Glutamatergic neuron (in vitro differentiated cells): ENCODE results near the gene MAN1A1. TPM values are rescaled to one million over a fixed set of nuclear protein-coding genes. Genes with fewer than 3 reads are reported as not detected.
A peak's percentile ranks its signal among the peaks of the same experiment; 100 is the strongest.

Experiments used
- DNase-seq: peaks from one replicate; pipeline ENCODE4 v3.0.0; 2022
- H3K27ac Mint-ChIP-seq: one replicate; pipeline ENCODE4 v1.8.0; 2020; ENCODE audit warnings: mild to moderate bottlenecking, mixed read lengths, inconsistent platforms; ENCODE audit not compliant: unreplicated experiment
- H3K27me3 Mint-ChIP-seq: one replicate; pipeline ENCODE4 v1.8.0; 2020; ENCODE audit warnings: mild to moderate bottlenecking, moderate library complexity, mixed read lengths, inconsistent platforms; ENCODE audit not compliant: unreplicated experiment
- H3K36me3 Mint-ChIP-seq: one replicate; pipeline ENCODE4 v1.8.0; 2020; ENCODE audit warnings: mild to moderate bottlenecking, mixed read lengths, inconsistent platforms; ENCODE audit not compliant: unreplicated experiment
- H3K4me1 Mint-ChIP-seq: one replicate; pipeline ENCODE4 v1.8.0; 2020; ENCODE audit warnings: mild to moderate bottlenecking, low read depth, mixed read lengths, inconsistent platforms; ENCODE audit not compliant: unreplicated experiment
- H3K4me3 Mint-ChIP-seq: one replicate; pipeline ENCODE4 v1.8.0; 2020; ENCODE audit warnings: mild to moderate bottlenecking, mixed read lengths, inconsistent platforms; ENCODE audit not compliant: unreplicated experiment
- H3K9me3 Mint-ChIP-seq: one replicate; pipeline ENCODE4 v1.8.0; 2020; ENCODE audit warnings: mild to moderate bottlenecking, moderate library complexity, mixed read lengths, inconsistent platforms; ENCODE audit not compliant: unreplicated experiment
- total RNA-seq: library from RNA; stranded (reverse); fragmentation: NEBNext Ultra II Directional; extraction: Animal tissue kit (Norgen Biotek cat#: 25700); gene quantifications from one replicate; pipeline ENCODE4 v1.2.1, GENCODE V29; 2021; ENCODE audit not compliant: unreplicated experiment
- TF ChIP-seq, protein P1 (sequence below): fragments of 200-600 bp; sonication (generic); IDR thresholded peaks from one replicate; pipeline ENCODE4 v1.5.0; 2021; ENCODE audit not compliant: partially characterized antibody, unreplicated experiment

Gene MAN1A1
- total RNA-seq, 1 donor from 2014 or later, result 10.5 TPM

DNA sequence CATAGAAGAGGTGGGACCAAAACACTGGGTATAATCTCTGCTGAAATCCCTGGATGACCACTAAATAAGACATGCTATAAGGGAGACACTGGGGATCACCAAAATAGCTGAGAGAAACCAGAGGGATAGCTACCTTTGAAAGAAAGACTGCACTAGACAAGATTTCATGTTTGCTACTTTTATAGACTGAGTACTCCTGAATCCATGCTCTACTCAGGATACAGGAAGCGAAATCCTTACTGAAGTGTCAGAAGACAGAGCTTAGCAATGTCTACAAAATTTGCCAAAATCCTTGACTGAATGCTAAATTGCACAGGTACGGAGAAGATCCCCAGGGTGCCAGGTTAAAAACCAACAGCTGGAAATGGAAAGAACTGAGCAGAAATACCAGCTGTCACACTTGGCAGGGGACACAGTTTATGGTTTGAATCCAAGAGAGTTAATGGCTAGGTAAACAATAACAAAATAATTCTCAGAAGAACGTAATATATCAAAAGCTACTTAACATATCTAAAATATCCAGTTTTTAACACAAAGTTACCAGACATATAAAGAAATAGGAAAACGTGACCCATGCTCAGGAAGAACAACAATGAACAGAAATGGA is 125.4 kb downstream of the MAN1A1 start:
- H3K27me3 Mint-ChIP-seq, result no peaks in the 10 kb centered on the region
- H3K4me1 Mint-ChIP-seq, result peaks cover 13% of the 10 kb centered on the region
- H3K27ac Mint-ChIP-seq, result peak overlapping the region; percentile 33
- TF ChIP-seq, protein P1, sequence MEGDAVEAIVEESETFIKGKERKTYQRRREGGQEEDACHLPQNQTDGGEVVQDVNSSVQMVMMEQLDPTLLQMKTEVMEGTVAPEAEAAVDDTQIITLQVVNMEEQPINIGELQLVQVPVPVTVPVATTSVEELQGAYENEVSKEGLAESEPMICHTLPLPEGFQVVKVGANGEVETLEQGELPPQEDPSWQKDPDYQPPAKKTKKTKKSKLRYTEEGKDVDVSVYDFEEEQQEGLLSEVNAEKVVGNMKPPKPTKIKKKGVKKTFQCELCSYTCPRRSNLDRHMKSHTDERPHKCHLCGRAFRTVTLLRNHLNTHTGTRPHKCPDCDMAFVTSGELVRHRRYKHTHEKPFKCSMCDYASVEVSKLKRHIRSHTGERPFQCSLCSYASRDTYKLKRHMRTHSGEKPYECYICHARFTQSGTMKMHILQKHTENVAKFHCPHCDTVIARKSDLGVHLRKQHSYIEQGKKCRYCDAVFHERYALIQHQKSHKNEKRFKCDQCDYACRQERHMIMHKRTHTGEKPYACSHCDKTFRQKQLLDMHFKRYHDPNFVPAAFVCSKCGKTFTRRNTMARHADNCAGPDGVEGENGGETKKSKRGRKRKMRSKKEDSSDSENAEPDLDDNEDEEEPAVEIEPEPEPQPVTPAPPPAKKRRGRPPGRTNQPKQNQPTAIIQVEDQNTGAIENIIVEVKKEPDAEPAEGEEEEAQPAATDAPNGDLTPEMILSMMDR, result no peak
- H3K4me3 Mint-ChIP-seq, result no peak overlapping the region
- no peaks in the 10 kb centered on the region for H3K9me3 Mint-ChIP-seq
- no peak for DNase-seq
- no peaks in the 10 kb centered on the region for H3K36me3 Mint-ChIP-seq

DNA sequence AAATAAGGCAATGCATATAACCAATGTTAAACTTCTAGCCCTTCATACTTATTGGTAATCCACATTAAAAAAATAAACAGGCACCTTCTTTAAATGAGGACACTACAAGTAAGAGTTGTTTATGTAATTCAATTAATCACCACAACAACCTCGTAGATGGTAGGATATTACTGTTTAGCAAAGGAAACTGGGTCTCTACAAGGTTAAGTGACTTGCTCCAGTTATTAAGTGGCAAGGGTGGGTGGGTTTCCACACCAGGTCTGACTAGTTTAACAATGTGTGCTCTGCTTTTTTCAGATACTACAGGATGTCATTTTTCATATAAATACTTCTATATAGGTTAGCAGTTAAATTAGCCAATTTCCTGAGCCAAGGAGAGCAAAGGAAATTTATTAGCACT is 129.1 kb downstream of the MAN1A1 start:
- Mint-ChIP-seq H3K4me1 (peaks cover 5% of the 10 kb centered on the region), H3K9me3 (no peaks in the 10 kb centered on the region), H3K27ac (no peak overlapping the region), H3K27me3 (no peaks in the 10 kb centered on the region), H3K36me3 (no peaks in the 10 kb centered on the region), H3K4me3 (no peak overlapping the region)
- TF ChIP-seq, protein P1, result no peak
- DNase-seq, result no peak

GRCh38 chr6:119218548-119218947 is 131.0 kb downstream of the MAN1A1 start:
- TF ChIP-seq, protein P1, result no peak
- Mint-ChIP-seq H3K9me3 (peaks cover 1% of the 10 kb centered on the region), H3K4me1 (no peaks in the 10 kb centered on the region), H3K27ac (no peak overlapping the region), H3K36me3 (no peaks in the 10 kb centered on the region), H3K27me3 (no peaks in the 10 kb centered on the region), H3K4me3 (no peak overlapping the region)
- no peak for DNase-seq

DNA sequence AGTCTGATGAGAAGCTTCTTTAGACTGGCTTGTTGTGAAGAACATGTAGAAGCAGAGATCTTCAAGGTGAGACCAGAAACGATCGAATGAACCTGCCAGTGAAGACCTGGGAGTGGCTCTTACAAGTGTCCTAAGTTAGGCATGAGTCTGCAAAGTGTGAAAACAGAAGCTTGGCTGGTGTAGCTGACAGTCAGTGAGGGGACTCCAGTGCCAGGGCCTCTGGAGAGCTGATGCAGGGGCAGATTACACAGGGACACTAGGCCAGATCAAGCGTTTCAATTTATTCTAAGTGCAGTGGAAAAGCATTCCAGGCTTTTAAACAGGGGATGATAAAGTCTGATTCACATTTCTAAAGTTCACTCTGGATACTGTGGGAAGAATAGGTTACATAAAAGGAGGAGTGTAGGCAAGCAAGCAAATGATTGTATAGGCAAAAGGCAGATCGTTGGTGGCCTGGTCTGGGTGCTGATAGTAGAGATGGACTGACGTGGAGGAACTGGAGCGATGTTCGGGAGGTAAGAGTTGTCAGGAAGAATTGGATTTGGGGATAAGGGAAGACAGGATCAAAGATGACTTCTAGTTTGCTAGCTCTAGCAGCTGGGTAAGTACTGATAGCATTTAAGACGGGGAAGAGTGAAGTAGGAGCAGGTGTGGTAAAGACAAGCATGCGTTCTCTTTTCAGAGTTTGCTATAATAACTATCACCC is 133.5 kb downstream of the MAN1A1 start:
- TF ChIP-seq, protein P1, result no peak
- Mint-ChIP-seq H3K4me1 (no peaks in the 10 kb centered on the region), H3K4me3 (no peak overlapping the region), H3K36me3 (no peaks in the 10 kb centered on the region), H3K27ac (no peak overlapping the region), H3K27me3 (no peaks in the 10 kb centered on the region), H3K9me3 (peaks cover 1% of the 10 kb centered on the region)
- no peak for DNase-seq

- Mint-ChIP-seq H3K27ac (no peak overlapping the region), H3K27me3 (no peaks in the 10 kb centered on the region), H3K4me1 (no peaks in the 10 kb centered on the region), H3K36me3 (no peaks in the 10 kb centered on the region), H3K4me3 (no peak overlapping the region), H3K9me3 (peaks cover 1% of the 10 kb centered on the region)
- TF ChIP-seq, protein P1, result no peak
- no peak for DNase-seq
Observed at GRCh38 chr6:119215309-119215708, 134.3 kb downstream of the MAN1A1 start.
